Stimulated activated naive CD4-positive, alpha-beta T cell treated with Interleukin-2 at 50 U/mL for 16 hours (primary cell): ENCODE data around the gene TFF3.

Experiments
- DNase-seq: peaks from one replicate; lab custom pipeline; 2025; lab: John Stamatoyannopoulos, UW

The TFF3 gene

GRCh38 chr21:42346866-42347600 lies 31.8 kb upstream of the TFF3 start:
- no peak for DNase-seq

GRCh38 chr21:42346441-42346840 lies 31.2 kb upstream of the TFF3 start:
- no peak for DNase-seq

GRCh38 chr21:42344631-42345030 lies 29.4 kb upstream of the TFF3 start:
- DNase-seq, result no peak

- DNase-seq, result no peak
Observed at GRCh38 chr21:42343963-42344510, 28.8 kb upstream of the TFF3 start.

- no peak for DNase-seq
Observed at GRCh38 chr21:42343556-42343955, 28.3 kb upstream of the TFF3 start.

GRCh38 chr21:42343101-42343500 lies 27.9 kb upstream of the TFF3 start:
- DNase-seq, result no peak

GRCh38 chr21:42341776-42342542 lies 26.8 kb upstream of the TFF3 start:
- no peak for DNase-seq

- DNase-seq, result no peak
Observed at GRCh38 chr21:42340187-42341050, 25.2 kb upstream of the TFF3 start.

- no peak for DNase-seq
Observed at GRCh38 chr21:42338729-42339715, 23.8 kb upstream of the TFF3 start.

- DNase-seq, result peak; percentile 75
Observed at GRCh38 chr21:42337830-42338728, 22.9 kb upstream of the TFF3 start.

GRCh38 chr21:42337276-42337675 lies 22.1 kb upstream of the TFF3 start:
- DNase-seq, result no peak

GRCh38 chr21:42336054-42336453 lies 20.8 kb upstream of the TFF3 start:
- no peak for DNase-seq

- DNase-seq, result no peak
Observed at GRCh38 chr21:42332557-42333317, 17.5 kb upstream of the TFF3 start.

GRCh38 chr21:42331660-42332059 lies 16.5 kb upstream of the TFF3 start:
- no peak for DNase-seq

- DNase-seq, result no peak
Observed at GRCh38 chr21:42330380-42331371, 15.5 kb upstream of the TFF3 start.

GRCh38 chr21:42324896-42325295 lies 9.7 kb upstream of the TFF3 start:
- no peak for DNase-seq

GRCh38 chr21:42321845-42322244 lies 6.6 kb upstream of the TFF3 start:
- DNase-seq, result no peak

GRCh38 chr21:42321231-42321630 lies 6.0 kb upstream of the TFF3 start:
- no peak for DNase-seq
